GM19351 (cell line): ENCODE measurements around the gene ZNF664.

ENCODE experiments used
- ATAC-seq: cut with Tn5 transposase; IDR thresholded peaks from one replicate; pipeline ENCODE4 v1.9.1; 2021; ENCODE audit warnings: mild to moderate bottlenecking, moderate library complexity; ENCODE audit not compliant: unreplicated experiment

Gene ZNF664

DNA sequence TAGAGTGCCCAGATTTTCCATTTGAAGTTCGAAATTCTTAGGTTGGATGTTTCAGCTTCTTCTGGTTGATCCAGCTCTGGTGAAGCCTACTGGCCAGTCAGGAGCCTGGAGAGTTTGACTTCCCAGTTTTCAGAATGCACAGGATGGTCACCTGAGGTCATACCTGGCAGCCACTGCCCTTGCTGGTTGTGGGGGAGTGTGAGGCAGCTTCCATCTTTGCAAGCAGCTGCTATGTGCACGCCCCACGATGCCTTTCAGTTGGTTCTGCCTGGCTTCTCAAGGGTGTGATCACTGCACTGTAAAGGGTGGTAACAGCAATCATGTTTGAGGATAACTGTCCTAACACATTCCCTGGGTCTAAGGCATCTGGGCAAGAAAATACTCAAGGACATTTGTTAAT is 15.8 kb upstream of the ZNF664 start:
- ATAC-seq, result no peak

DNA sequence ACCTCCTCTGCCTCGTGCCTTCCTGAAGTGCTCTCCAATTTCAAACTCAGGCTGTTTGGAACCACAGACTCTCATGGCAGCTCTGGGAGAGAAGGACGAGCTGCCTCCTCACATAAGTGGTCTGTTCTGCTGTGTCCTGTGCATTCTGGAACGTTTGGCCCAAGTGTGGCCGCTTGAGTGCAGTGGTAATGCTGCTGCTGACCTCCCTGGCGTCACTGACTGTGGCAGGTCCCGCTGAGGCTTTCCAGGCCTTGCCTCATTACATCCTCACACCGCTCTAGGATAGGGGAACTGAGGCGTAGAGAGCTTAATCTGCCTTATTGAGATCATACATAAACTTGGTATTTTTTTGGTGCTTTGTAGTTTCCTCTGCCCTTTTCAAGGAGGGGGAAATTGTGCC is 14.6 kb upstream of the ZNF664 start:
- no peak for ATAC-seq

DNA sequence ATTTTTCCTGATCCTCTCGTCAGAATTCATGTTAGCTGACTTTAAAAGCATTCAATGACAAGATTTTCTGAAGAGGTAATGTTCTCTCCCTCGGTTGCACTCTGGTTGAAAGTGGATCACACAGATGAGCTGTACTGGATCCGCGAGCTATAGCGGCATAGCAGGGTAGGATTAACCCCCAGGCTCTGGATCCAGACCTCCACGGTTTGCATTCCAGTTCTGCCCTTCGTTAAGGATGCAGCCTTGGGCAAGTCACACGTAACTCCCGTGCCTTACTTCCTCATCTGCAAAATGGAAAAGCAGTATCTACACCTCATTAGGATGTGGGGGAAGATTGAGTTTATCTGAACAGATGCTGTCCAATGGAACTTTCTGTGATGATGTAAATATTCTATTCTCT is 14.1 kb upstream of the ZNF664 start:
- ATAC-seq, result no peak

DNA sequence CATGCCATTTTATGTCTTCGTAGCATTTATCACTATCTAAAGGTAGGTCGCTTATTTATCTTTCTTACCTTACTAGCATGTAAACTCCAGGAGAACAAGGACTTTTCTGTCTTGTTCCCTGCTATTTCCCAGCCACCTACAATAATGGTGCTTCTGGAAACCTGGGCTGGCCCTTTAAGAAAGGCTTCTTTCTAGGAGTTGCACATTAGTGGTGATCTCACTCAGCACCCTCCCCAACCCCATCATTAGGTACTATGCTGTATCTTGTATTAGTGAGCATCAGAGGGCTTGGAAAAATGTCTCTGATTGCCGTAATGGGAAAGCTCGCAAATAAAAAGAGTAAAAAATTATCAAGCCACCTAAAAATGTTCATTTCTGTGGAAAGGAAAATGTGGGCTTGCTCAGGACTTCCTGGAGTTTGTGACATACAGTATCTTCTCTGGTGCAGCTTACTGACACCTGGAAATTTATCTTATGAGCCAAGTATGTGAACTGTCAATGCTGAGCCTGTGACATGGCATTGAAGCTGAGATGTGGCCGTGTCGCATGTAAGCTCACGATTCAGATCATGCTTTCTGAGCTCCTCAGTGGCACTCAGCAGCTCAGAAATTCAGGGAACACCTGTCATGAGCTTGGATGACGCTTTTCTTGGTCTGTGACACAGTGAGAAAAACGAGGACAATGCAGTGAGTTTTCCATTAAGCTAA is 12.8 kb upstream of the ZNF664 start:
- no peak for ATAC-seq

GRCh38 chr12:123960856-123961255 is 12.2 kb upstream of the ZNF664 start:
- ATAC-seq, result no peak

GRCh38 chr12:123961585-123962345 is 11.2 kb upstream of the ZNF664 start:
- no peak for ATAC-seq

DNA sequence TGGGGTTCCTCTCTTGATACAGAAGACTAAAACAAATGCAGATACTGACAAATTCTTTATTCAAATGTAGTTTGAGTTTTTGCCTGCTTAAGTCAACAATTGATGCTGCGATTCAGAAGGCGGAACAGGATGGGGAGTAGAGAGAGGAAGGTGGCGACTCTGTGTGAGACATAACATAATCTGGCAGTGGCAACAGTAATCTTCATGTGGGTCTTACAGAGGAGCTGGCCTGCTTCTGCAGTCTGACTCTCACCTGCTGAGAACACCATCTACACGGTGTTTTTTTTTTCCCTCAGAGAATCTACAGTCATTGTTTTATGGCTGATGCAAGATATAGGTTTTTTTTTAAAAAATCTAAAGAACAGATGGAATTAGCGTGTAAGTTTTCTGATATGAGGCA is 10.5 kb upstream of the ZNF664 start:
- no peak for ATAC-seq

DNA sequence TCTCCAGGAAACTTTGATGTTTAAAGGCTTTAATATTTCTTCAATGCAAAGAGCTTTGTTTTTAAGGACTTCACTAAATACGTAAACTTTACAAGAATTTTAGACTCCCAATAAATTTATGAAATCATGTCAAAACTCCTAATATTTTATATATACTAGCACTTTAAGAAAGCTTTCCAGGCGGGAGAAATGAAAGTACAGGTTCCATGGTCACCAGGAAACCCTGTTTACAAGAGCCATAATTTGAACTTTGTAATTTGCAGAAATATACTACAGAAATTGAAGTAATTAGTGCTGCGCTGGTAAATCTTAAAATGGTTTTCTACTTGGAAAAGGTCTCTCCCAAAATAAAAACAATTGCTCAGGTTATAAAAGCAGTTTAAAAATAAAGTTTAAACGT is 9.2 kb upstream of the ZNF664 start:
- no peak for ATAC-seq

GRCh38 chr12:123965382-123965781 is 7.6 kb upstream of the ZNF664 start:
- ATAC-seq, result no peak

GRCh38 chr12:123966596-123966995 is 6.4 kb upstream of the ZNF664 start:
- ATAC-seq, result no peak

- no peak for ATAC-seq
Measured at GRCh38 chr12:123967121-123967586, 5.9 kb upstream of the ZNF664 start.

DNA sequence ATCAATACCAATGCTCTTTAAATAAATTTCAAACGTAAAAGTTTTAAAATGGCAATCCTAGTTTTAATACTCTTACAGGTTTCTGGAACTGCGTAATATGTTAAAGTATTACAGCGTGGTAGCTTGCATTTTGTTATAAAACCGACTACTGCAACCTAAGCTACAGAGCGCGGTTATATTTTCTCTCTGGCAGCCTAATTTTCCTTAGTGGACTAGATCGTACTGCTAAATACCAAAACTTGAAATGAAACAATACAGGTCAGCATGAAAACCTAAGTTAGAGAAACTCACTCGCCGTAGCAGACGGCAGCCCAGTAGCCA is 1.6 kb upstream of the ZNF664 start:
- no peak for ATAC-seq

GRCh38 chr12:123971770-123972456 is 1.1 kb upstream of the ZNF664 start:
- ATAC-seq, result no peak

GRCh38 chr12:123973552-123974341 is 732 bp downstream of the ZNF664 start:
- peak; percentile 21 for ATAC-seq

DNA sequence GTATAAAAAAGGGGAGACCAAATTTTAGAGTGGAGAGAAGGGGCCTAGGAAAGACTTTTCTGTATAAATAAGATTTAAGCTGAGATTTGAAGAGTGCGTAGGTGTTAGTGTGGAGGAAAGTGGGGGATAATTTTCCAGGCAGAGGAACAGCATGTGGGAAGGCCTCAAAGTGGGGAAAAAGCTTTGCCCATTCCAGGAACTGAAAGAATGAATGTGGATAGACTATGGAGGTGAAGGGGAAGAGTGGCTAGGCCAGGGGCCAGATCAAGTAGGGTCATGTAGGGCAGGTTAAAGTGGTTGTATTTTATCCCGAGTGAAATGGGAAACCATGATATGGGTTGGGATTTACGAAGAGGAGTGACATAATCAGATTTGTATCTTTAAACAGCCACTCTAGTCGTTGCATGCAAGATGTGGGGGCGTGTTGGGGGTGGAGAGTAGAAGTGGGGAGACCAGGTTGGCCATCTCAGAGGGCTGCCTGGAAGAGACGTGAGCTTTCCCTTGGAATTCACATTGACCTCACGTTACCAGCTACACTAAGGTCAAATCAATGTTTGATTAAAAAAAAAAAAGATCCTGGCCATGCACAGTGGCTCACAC is 3.3 kb downstream of the ZNF664 start:
- no peak for ATAC-seq

DNA sequence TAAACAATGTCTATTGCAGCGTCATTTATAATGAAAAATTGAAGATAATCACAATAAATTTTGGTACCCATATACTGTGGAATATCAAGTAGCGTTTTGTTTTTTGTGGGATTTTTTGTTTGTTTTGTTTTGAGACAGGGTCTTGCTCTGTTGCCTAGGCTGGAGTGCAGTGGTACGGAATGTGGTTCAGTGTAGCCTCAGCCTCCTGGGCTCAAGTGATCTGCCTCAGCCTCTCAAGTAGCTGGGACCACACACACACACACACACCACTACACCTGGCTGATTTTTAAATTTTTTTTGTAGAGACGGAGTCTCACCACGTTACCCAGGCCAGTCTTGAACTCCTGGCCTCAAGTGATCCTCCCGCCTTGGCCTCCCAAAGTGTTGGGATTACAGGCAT is 6.6 kb downstream of the ZNF664 start:
- no peak for ATAC-seq

GRCh38 chr12:123982269-123982668 is 9.3 kb downstream of the ZNF664 start:
- ATAC-seq, result no peak

- peak; percentile 71 for ATAC-seq
Measured at GRCh38 chr12:123983822-123984485, 10.9 kb downstream of the ZNF664 start.

DNA sequence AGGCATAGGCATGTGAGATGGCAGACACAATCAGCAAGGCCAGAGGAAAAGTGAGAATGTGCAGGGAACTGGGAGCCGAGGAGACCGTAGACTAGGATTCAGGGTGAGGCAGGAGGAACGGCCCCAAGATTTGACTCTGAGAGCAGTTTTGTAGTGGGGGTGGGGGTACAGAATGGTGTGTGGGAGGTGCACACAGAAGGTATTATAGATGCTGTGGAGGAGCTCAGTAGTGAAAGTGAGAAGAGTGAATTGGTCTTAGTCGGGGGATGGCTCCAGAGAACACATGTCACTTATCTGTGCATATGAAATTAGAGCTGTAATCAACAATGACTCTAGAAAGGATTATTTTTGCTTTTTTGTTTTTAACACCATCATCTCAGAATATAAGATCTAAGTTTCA is 11.9 kb downstream of the ZNF664 start:
- ATAC-seq, result peak; percentile 60

DNA sequence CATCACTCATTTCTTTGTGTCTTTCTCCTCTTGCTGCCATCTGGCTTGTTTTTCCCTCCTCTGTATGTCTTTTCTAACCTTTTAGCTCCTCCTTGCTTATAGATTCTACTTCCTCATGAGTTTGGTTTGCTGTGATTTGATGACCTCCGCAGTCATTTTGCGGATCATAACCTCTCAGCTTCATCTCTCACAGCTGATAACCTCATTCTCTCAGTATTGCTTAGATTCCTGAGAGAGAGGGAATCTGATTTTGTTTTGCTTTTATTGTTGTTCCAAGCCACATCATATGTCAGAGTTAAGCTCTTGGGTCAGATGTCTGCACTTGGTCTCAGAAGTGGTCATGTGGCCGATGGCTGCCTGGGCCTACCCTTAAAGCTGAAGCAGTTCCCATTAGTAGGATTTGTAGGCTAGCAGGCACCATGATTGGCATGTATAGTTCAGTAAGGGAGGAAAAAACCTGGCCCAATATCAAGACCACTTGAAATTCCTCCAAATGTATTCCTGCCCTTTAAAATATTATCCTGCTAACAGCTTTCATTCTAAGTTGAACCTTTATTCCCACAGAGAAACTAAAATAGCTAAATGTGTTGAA is 13.5 kb downstream of the ZNF664 start:
- ATAC-seq, result no peak
